GM21786 (cell line): ENCODE results near the gene CBL.
"Not testable (repeated sequence)": the region's sequence is repeated elsewhere in the genome, so short reads cannot be mapped to it uniquely, and the experiment has no call there.

Source experiments
- ATAC-seq: cut with Tn5 transposase; IDR thresholded peaks from one replicate; pipeline ENCODE4 v1.9.1; 2021; ENCODE audit not compliant: unreplicated experiment

The CBL gene

DNA sequence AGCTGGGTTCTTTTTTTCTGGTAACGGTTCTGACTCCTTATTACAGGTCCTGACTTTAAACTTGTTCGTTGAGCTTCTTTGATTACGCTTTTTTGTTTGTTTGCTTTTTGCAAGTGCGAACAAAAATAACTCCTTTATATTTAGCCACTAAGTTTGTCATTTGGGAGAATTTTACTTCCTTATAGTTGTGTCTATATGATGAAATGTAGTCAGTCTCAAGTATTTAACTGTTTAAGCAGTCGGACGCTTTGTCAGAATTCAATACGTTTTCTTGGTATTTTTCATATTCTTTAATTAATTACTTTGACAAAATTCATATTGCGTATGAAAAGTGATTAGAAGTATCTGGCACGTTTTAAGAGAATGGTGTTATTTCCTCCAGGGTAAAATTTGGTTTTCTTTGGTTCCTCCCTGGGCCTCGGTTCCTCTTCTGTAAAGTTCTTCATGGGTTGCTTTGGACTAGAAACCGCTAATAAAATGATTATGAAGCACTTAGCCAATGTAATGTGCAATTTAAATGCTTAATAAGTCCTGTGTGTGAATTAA lies 1.3 kb downstream of the CBL start:
- no peak for ATAC-seq

- ATAC-seq = no peak
Observed at GRCh38 chr11:119209186-119209585, 3.0 kb downstream of the CBL start.

- no peak for ATAC-seq
Observed at GRCh38 chr11:119210050-119210449, 3.9 kb downstream of the CBL start.

DNA sequence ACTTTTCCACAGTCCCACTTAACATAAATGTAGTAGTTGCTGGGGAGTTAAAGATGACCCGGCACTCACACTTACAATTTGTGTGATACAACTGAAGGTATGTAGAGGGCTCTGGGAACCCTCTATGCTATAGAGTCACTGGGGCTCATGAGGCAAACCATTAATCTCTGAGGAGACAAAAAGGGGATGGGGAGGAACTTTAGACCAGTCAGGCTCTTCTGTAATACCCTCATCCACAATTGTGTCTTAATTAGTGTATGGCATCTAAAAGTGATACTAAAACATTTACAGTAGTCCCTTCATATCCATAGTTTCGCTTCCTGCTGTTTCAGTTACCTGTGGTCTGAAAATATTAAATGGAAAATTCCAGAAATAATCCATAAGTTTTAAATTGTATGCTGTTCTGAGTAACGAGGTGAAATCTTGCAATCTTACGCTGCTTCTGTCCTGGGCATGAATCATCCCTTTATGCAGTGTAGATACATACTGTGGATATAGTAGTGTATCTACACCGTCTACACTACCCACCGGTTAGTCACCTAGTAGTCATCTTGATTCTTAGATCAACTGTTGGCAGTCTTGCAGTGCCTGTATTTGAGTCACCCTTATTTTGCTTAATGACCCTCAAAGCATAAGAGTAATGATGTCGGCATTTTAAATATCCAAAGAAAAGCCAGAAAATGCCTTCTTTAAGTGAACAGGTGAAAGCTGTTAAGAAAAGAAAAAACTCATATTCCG lies 12.2 kb downstream of the CBL start:
- ATAC-seq = no peak

- ATAC-seq = no peak
Observed at GRCh38 chr11:119222308-119222707, 16.2 kb downstream of the CBL start.

- no peak for ATAC-seq
Observed at GRCh38 chr11:119222891-119223290, 16.8 kb downstream of the CBL start.

GRCh38 chr11:119223856-119224255 lies 17.7 kb downstream of the CBL start:
- ATAC-seq = no peak

- not testable (repeated sequence) for ATAC-seq
Observed at GRCh38 chr11:119228535-119229287, 22.6 kb downstream of the CBL start.

- no peak for ATAC-seq
Observed at GRCh38 chr11:119229288-119229672, 23.1 kb downstream of the CBL start.

- ATAC-seq = no peak
Observed at GRCh38 chr11:119229741-119230140, 23.6 kb downstream of the CBL start.

GRCh38 chr11:119236490-119236889 lies 30.4 kb downstream of the CBL start:
- no peak for ATAC-seq

- no peak for ATAC-seq
Observed at GRCh38 chr11:119236891-119237290, 30.8 kb downstream of the CBL start.

DNA sequence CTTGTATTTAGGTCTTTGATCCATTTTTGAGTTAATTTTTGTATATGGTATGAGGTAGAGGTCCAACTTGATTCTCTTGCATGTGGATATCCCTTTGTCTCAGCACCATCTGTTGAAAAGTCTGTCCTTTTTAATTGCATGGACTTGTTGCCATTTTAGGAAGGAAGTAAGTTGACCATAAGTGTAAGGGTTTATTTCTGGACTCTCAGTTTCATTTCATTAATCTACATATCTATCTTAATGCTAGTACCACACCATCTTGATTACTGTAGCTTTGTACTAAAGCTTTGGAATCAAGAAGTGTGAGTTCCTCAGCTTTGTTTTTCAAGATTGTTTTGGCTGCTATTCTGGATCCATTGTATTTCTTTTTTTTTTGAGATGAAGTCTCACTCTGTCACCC lies 31.4 kb downstream of the CBL start:
- no peak for ATAC-seq

DNA sequence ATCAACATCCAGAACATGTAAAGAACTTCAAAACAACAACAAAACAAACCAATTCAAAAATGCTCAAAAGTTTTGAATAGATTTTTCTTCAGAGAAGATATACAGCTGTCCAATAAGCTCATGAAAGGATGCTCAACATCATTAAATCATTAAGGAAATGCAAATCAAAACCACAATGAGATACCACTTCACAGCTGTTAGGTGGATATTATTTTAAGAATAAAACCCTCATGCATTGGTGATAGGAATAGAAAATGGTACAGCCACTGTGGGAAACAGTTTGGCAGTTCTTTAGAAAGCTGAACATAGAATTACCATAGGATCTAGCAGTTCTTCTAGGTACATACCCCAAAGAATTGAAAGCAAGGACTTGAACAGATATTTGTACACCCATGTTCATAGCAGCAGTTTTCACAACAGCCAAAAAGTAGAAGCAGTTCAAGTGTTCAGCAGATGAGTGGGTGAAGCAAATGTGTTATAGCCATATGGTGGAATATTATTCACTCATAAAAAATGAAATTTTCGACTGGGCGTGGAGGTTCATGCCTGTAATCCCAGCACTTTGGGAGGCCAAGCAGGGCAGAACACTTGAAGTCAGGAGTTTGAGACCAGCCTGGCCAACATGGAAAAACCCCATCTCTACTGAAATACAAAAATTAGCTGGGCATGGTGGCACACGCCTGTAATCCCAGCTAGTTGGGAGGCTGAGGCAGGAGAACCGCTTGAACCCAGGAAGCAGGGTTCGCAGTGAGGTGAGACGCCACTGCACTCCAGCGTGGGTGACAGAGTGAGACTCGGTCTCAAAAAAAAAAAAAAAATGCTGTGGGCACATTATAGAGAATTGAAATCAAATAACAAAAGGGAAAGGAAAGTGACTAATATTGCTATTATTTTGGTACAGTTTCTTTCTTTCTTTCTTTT lies 42.9 kb downstream of the CBL start:
- ATAC-seq = no peak

GRCh38 chr11:119249671-119250010 lies 43.5 kb downstream of the CBL start:
- no peak for ATAC-seq

DNA sequence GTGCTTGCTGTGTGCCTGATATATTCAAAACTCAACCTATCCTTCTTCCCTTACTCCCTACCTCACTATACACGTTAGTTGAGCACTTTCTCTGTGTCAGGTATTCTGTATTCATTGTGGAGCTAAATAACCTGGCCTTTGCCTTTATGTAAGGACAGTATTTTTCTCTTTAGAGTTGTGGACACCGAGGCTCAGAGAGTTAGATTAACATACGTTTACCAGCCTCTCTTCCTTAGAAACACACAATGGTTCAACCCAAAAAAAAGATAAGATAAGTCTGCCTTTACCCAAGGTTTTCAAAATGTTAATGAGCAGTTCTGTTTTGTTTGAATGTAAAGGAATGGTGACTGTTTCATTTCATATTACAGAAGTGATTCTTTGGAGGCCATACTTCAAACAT lies 45.0 kb downstream of the CBL start:
- no peak for ATAC-seq

GRCh38 chr11:119254239-119254638 lies 48.1 kb downstream of the CBL start:
- ATAC-seq = no peak

DNA sequence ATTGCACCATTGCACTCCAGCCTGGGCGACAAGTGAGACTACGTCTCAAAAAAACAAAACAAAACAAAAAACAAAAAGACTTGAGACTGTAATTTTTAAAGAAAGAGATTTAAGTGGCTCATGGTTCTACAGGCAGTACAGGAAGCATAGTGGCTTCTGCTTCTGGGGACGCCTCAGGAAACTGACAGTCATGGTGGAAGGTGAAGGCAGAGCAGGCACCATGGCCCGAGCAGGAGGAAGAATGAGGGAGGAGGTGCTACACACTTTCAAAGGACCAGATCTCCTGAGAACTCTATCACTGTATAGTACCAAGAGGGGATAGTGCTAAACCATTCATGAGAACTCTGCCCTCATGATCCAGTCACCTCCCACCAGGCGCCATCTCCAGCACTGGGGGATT lies 52.0 kb downstream of the CBL start:
- no peak for ATAC-seq

GRCh38 chr11:119258983-119259382 lies 52.8 kb downstream of the CBL start:
- no peak for ATAC-seq

DNA sequence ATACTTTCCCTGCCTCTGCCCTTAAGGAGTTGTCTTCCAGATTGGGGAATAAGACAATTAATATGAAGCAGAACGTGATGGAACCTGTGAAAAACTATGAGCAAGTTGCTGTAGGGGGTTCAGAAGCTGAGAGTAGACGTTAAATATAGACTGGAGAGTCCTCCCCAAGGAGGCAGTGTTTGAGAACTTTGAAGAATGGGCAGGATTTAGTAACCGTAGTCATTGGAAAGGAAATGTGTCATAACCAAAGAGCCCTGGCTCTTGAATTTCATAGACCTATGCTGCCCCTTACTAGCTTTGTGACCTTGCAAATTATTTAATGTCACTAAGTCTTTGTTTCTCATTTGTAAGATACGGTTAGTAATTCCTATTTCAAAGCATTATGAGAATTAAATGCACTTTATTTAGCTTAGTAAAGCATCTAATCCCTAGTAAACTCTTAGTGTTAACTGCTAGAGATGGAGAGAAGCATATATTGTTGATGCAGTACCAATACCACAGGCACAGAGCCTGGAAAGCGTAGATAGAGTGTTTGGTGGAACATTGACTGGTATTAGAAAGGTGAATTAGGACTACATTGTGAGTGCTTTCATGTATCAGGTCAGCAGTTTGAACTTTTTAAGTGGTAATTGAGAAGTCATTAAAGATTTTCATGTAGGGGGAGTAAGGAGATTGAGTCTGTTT lies 56.7 kb downstream of the CBL start:
- ATAC-seq = no peak
